ENCODE data around the gene AKAP9. TPM values are rescaled to one million over a fixed set of nuclear protein-coding genes. Genes with fewer than 3 reads are reported as not detected.

AKAP9 gene
- total and polyA plus RNA-seq, 4 donors: 14.6 to 97.7 (median 57.0) TPM

DNA sequence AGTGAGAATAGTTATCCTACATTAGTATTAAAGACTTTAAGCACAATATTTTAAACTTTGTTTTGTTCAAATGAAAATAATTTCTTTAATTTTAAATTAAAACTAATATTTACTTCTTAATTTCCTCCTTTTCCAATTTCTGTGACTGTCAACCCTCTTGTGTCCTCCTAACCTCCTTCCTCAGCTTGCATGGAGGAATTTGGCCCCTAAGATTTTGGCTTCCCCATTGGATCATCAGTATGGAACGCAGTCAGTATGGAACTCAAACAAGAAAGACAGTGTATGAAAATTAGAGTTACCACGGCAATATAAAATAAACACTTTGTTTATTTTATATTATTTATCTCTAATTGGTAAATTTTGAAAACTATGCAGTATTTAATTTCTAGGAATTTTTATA lies 102.4 kb downstream of the AKAP9 start:
- H3K4me3 ChIP-seq (ENCODE audit: low read depth in 1 of 3, low read length in 3 of 3): peak overlapping the region; percentile 26 to 56 (median 49)
- 37% methylated on average over 2 of the region's 2 CpGs for WGBS
- H3K27ac ChIP-seq (ENCODE audit: low read depth in 1 of 2, low read length in 2 of 2): peak overlapping the region in 1 of 2 donors; percentile 55

DNA sequence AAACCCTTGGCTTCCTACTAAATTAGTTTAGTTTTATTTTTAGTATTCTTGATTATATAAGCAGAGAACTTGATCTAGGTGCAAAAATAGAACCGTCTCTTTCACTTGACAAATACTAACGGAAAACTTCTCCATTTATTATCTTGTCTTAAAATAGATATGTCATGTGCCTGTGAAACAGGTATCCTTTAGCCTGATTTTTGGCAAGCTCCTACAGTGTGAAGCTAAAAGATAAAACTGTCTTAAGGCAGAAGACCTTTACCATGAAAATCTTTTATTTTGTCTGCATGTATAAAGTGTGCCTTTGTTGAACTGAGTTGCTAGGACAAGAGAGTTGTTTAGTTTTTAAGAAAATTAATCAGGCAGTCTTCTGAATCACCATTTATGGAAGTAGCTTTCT lies 103.0 kb downstream of the AKAP9 start:
- Histone ChIP-seq H3K4me3 (ENCODE audit: low read depth in 1 of 3, low read length in 3 of 3) (peak overlapping the region; percentile 49 to 56 (median 51)), H3K27ac (ENCODE audit: low read depth in 1 of 2, low read length in 2 of 2) (peak overlapping the region; percentile 25 to 55), H3K9me3 (ENCODE audit: control insufficient read depth in 4 of 4, low read length in 3 of 4) (no peaks in the 10 kb centered on the region), H3K36me3 (ENCODE audit: control insufficient read depth in 4 of 4, insufficient read depth in 3 of 4, low read depth in 1 of 4, low read length in 3 of 4) (peaks cover 1 to 16% (median 11%) of the 10 kb centered on the region in 4 donors), H3K9ac (ENCODE audit: low read depth in 1 of 2, low read length in 2 of 2) (peak overlapping the region; percentile 57 to 89), H3K4me1 (ENCODE audit: control insufficient read depth in 4 of 4, insufficient read depth in 4 of 4, low read length in 3 of 4) (peaks cover 0 to 6% (median 3%) of the 10 kb centered on the region in 4 donors), H3K27me3 (ENCODE audit: control insufficient read depth in 4 of 4, insufficient read depth in 4 of 4, low read length in 3 of 4) (no peaks in the 10 kb centered on the region)
- TF ChIP-seq YY1 (IDR thresholded peaks at IDR 0.05): peak; percentile 10
- TF ChIP-seq, protein P1, sequence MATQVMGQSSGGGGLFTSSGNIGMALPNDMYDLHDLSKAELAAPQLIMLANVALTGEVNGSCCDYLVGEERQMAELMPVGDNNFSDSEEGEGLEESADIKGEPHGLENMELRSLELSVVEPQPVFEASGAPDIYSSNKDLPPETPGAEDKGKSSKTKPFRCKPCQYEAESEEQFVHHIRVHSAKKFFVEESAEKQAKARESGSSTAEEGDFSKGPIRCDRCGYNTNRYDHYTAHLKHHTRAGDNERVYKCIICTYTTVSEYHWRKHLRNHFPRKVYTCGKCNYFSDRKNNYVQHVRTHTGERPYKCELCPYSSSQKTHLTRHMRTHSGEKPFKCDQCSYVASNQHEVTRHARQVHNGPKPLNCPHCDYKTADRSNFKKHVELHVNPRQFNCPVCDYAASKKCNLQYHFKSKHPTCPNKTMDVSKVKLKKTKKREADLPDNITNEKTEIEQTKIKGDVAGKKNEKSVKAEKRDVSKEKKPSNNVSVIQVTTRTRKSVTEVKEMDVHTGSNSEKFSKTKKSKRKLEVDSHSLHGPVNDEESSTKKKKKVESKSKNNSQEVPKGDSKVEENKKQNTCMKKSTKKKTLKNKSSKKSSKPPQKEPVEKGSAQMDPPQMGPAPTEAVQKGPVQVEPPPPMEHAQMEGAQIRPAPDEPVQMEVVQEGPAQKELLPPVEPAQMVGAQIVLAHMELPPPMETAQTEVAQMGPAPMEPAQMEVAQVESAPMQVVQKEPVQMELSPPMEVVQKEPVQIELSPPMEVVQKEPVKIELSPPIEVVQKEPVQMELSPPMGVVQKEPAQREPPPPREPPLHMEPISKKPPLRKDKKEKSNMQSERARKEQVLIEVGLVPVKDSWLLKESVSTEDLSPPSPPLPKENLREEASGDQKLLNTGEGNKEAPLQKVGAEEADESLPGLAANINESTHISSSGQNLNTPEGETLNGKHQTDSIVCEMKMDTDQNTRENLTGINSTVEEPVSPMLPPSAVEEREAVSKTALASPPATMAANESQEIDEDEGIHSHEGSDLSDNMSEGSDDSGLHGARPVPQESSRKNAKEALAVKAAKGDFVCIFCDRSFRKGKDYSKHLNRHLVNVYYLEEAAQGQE (IDR thresholded peaks at IDR 0.05): no peak
- 8% methylated on average over 2 of the region's 2 CpGs for WGBS
- no peak for DNase-seq (ENCODE audit: low spot score)

More for the DNA sequence above, 102.4 kb downstream of the AKAP9 start:
- TF ChIP-seq HNF4A (conservative IDR thresholded peaks at IDR 0.05): peak in 1 of 2 donors; percentile 21
- TF ChIP-seq, protein P2, sequence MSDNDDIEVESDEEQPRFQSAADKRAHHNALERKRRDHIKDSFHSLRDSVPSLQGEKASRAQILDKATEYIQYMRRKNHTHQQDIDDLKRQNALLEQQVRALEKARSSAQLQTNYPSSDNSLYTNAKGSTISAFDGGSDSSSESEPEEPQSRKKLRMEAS (IDR thresholded peaks at IDR 0.05): no peak
- no peak for TF ChIP-seq NR2F2 (IDR thresholded peaks at IDR 0.05)
- Histone ChIP-seq H3K36me3 (ENCODE audit: control insufficient read depth in 4 of 4, insufficient read depth in 3 of 4, low read depth in 1 of 4, low read length in 3 of 4) (peaks cover 1 to 17% (median 11%) of the 10 kb centered on the region in 4 donors), H3K4me1 (ENCODE audit: control insufficient read depth in 4 of 4, insufficient read depth in 4 of 4, low read length in 3 of 4) (peaks cover 0 to 6% (median 3%) of the 10 kb centered on the region in 4 donors), H3K9me3 (ENCODE audit: control insufficient read depth in 4 of 4, low read length in 3 of 4) (no peaks in the 10 kb centered on the region), H3K9ac (ENCODE audit: low read depth in 1 of 2, low read length in 2 of 2) (peak overlapping the region; percentile 57 to 89), H3K27me3 (ENCODE audit: control insufficient read depth in 4 of 4, insufficient read depth in 4 of 4, low read length in 3 of 4) (no peaks in the 10 kb centered on the region)
- no peak for DNase-seq (ENCODE audit: low spot score)

DNA sequence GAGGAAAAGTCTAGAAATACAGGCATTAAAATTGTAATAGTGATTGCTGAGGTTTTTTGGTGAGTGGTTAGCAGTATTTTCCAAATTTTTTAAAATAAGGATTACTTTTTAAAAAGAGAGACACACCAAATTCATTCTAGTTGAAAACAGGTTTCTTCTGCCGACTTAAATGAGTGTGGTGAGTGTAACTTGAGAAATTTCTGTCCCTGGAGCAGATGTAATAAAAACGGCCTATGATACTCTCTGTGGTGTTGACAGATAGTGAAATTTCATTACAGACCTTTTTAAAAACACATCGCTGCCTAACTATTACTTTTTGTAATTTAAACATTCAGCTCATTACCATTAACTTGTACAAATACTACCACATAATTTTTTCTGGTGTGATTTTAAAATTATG lies 103.5 kb downstream of the AKAP9 start:
- H3K27me3 ChIP-seq (ENCODE audit: control insufficient read depth in 4 of 4, insufficient read depth in 4 of 4, low read length in 3 of 4): no peaks in the 10 kb centered on the region
- H3K4me1 ChIP-seq (ENCODE audit: control insufficient read depth in 4 of 4, insufficient read depth in 4 of 4, low read length in 3 of 4): peaks cover 0 to 6% (median 3%) of the 10 kb centered on the region in 4 donors
- H3K36me3 ChIP-seq (ENCODE audit: control insufficient read depth in 4 of 4, insufficient read depth in 3 of 4, low read depth in 1 of 4, low read length in 3 of 4): peaks cover 2 to 20% (median 13%) of the 10 kb centered on the region in 4 donors
- TF ChIP-seq RXRA (IDR thresholded peaks at IDR 0.05) (no peak), RAD21 (IDR thresholded peaks at IDR 0.05) (no peak), FOXA1 (IDR thresholded peaks at IDR 0.05) (no peak), HNF4G (IDR thresholded peaks at IDR 0.05) (no peak), GABPA (IDR thresholded peaks at IDR 0.05 in 1 of 2, conservative IDR thresholded peaks at IDR 0.05 in 1 of 2) (no peak), NR2F2 (IDR thresholded peaks at IDR 0.05) (no peak), EGR1 (IDR thresholded peaks at IDR 0.05; ENCODE audit: low read depth in 2 of 2) (no peak), YY1 (IDR thresholded peaks at IDR 0.05) (no peak), TAF1 (conservative IDR thresholded peaks at IDR 0.05) (no peak)
- TF ChIP-seq, protein P3, sequence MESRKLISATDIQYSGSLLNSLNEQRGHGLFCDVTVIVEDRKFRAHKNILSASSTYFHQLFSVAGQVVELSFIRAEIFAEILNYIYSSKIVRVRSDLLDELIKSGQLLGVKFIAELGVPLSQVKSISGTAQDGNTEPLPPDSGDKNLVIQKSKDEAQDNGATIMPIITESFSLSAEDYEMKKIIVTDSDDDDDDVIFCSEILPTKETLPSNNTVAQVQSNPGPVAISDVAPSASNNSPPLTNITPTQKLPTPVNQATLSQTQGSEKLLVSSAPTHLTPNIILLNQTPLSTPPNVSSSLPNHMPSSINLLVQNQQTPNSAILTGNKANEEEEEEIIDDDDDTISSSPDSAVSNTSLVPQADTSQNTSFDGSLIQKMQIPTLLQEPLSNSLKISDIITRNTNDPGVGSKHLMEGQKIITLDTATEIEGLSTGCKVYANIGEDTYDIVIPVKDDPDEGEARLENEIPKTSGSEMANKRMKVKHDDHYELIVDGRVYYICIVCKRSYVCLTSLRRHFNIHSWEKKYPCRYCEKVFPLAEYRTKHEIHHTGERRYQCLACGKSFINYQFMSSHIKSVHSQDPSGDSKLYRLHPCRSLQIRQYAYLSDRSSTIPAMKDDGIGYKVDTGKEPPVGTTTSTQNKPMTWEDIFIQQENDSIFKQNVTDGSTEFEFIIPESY (IDR thresholded peaks at IDR 0.05): no peak
- TF ChIP-seq, protein P1 (IDR thresholded peaks at IDR 0.05): no peak
- TF ChIP-seq, protein P4, sequence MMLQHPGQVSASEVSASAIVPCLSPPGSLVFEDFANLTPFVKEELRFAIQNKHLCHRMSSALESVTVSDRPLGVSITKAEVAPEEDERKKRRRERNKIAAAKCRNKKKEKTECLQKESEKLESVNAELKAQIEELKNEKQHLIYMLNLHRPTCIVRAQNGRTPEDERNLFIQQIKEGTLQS (IDR thresholded peaks at IDR 0.05): no peak
- TF ChIP-seq, protein P2 (IDR thresholded peaks at IDR 0.05): no peak
- TF ChIP-seq, protein P5, sequence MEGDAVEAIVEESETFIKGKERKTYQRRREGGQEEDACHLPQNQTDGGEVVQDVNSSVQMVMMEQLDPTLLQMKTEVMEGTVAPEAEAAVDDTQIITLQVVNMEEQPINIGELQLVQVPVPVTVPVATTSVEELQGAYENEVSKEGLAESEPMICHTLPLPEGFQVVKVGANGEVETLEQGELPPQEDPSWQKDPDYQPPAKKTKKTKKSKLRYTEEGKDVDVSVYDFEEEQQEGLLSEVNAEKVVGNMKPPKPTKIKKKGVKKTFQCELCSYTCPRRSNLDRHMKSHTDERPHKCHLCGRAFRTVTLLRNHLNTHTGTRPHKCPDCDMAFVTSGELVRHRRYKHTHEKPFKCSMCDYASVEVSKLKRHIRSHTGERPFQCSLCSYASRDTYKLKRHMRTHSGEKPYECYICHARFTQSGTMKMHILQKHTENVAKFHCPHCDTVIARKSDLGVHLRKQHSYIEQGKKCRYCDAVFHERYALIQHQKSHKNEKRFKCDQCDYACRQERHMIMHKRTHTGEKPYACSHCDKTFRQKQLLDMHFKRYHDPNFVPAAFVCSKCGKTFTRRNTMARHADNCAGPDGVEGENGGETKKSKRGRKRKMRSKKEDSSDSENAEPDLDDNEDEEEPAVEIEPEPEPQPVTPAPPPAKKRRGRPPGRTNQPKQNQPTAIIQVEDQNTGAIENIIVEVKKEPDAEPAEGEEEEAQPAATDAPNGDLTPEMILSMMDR (IDR thresholded peaks at IDR 0.05; ENCODE audit: low read depth, low read length, missing input control): no peak
- H3K4me3 ChIP-seq (ENCODE audit: low read depth in 1 of 3, low read length in 3 of 3): peak overlapping the region in 2 of 3 donors; percentile 49 to 56
- peak overlapping the region; percentile 57 to 89 for H3K9ac ChIP-seq (ENCODE audit: low read depth in 1 of 2, low read length in 2 of 2)
- WGBS: 31% methylated on average over 3 of the region's 3 CpGs
- peak overlapping the region in 1 of 2 donors; percentile 55 for H3K27ac ChIP-seq (ENCODE audit: low read depth in 1 of 2, low read length in 2 of 2)
- no peaks in the 10 kb centered on the region for H3K9me3 ChIP-seq (ENCODE audit: control insufficient read depth in 4 of 4, low read length in 3 of 4)
- DNase-seq (ENCODE audit: low spot score): no peak
